Daoy (cell line): ENCODE results near the gene FAM110A. TPM values are rescaled to one million over a fixed set of nuclear protein-coding genes. Genes with fewer than 3 reads are reported as not detected.
"Not testable (repeated sequence)": the region's sequence is repeated elsewhere in the genome, so short reads cannot be mapped to it uniquely, and the experiment has no call there.

Experiments used
- DNase-seq: peaks from one replicate; pipeline ENCODE4 v3.0.0-alpha.2; 2015; ENCODE audit warnings: low read depth
- total RNA-seq: library from RNA; depleted of rRNA; stranded (reverse); fragments of >200 nt; shearing (Covaris generic); gene quantifications from 2 replicates; pipeline ENCODE4 v1.2.3, GENCODE V29; 2014; rRNA removed

FAM110A gene
- 3.8 and 4.3 TPM in 2 replicates for total RNA-seq

DNA sequence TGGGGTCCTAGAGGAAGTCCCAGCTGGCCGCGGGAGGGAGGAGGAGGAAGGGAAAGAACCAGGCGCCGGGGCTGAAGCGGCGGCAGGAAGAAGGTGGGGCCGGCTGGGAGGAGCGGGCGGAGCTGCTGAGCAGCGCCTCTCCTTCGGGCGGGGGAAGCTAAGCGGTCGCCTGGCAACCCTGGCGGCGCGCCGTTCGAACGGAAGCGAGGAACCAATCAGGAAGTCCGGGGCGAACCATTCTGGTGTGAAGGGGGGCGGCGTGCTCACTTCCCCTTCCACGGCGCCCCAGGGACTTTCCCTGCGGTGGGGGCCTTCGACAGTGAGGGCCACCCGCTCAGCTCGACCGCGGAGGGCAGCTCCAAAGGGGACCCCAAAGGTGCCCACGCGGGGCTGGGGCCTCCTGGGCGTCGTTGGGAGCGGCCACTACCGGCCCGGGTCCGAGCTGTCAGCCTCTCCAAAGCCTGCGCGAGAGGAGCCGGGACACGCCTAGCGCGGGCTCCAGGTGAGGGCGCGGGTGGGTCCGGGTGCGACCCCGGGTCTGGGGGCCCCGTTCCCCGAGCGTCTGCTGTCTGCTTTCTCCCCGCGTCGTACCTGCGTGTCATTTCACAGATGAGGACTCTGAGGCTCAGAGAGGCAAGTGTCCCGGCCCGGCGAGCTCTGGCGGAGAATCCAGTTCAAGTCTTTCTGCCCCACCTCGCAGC, at the start of gene FAM110A:
TSS of gene FAM110A (plus strand) at position 266 of the 701 bp plus-strand sequence. CDS start 11,090 bp downstream, outside the sequence.
- DNase-seq, result peak; percentile 97

DNA sequence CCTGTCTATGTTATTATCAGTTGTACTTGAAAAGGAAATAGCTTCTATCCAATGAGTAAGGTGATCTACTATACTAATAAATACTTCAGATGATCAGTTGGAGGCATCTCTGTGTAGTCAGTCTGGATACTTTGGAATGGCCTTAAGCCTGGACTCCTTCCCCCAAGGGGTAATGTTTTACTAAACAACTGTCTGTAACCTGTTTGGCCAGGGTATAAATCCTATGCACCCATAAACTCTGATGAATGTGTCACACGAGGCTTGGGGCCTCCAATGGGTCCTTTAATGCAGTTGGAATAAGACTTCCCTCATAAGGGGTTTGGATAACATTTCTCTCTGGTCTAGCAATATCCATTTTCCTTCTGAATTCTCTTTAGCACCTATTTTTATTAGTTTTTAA, 45.7 kb upstream of the FAM110A start:
- no peak for DNase-seq

DNA sequence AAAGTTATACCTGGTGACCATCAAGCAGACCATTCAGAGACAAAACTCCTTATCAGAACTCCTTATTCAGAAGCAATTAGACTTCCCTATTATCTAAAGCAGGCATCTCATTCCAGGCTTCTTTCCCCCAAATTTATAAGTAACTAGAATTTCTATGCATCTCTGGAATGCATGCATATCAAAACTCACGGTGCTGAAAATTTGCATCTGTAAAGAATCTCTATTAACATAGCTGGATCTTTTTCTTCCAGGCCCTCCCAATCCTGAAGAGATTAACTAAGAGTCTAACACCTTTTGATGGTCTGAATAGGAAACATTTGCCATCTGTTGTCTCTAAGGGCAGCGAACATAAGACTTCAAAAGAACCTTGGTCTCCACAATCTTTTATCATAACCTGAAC, 42.5 kb upstream of the FAM110A start:
- no peak for DNase-seq

DNA sequence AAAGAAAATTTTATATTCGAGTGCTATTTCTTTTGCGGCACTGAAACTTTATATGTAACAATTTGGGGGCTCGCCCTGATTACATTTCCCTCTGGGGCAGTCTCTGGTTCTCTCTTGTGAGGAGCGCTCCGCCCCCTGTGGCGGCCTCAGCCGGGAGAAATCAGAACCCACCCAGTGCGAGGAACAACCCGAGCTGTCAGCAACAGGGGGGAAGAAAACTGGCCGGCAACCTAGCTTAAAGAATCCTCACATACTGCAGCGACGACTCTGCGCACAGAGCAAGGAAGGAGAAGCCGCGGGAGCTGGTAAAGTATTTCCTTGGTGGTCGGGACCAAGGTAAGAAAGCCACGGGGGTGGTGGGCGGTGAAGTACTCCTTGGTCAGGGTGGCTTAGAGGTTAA, 41.3 kb upstream of the FAM110A start:
- no peak for DNase-seq

DNA sequence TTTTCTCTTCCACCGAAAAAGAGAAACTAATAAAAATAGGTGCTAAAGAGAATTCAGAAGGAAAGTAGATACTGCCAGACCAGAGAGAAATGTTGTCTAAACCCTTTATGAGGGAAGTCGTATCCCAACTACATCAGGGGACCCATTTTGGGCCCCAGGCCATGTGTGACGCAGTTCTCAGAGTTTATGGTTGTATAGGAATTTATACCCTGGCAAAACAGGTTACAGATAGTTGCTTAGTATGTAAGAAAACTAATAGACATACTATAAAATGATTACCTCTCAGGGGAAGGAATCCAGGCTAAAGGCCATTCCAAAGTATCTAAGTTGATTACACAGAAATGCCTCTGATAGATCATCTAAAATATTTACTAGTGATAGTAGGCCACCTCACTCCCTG, 36.6 kb upstream of the FAM110A start:
- no peak for DNase-seq

DNA sequence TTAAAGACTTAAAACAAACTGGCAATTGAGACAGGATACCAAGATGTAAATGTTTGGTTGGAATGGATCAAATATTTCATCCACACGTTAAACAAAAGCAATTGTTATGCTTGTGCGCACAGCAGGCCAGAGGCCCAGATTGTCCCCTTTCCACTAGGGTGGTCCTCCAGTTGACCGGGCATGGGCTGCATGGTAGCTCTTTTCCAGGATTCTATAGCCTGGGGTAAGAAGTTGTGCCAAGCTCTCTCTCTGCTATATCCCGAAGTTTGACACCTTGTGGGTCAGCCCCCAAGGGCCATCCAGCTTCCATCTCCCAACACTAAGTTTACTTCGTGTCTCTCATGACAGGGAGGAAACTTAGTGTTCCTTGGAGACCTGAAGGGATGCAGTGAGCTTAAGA, 34.8 kb upstream of the FAM110A start:
- not testable (repeated sequence) for DNase-seq

DNA sequence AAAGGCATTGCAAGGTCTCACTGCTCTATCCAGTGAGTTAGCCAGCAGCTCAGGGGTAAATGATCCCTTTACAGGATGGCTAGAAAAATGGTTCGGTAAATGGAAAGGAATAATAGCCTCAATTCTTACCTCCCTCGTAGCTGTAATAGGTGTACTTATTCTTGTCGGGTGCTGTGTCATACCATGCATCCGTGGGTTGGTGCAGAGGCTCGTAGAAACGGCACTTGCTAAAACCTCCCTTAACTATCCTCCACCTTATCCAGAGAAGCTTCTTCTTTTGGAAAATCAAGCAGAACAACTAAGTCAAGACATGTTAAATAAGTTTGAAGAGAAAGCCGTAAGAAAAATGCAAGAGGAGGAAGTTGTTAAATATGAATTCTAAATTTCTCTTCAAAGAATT, 33.5 kb upstream of the FAM110A start:
- DNase-seq, result not testable (repeated sequence)

DNA sequence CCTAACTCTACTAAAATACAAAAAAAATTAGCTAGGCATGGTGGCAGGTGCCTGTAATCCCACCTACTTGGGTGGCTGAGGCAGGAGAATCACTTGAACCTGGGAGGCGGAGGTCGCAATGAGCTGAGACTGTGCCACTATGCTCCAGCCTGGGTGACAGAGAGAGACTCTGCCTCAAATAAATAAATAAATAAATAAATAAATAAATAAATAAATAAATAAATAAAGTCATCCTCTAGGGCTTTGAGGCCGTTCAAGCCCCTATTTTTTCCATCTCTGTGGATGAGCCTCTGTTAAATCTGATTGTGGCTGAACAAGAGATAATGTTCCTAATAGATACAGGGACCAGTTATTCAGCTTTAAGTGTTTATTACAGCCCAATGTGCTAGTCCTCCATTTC, 31.8 kb upstream of the FAM110A start:
- DNase-seq, result no peak

DNA sequence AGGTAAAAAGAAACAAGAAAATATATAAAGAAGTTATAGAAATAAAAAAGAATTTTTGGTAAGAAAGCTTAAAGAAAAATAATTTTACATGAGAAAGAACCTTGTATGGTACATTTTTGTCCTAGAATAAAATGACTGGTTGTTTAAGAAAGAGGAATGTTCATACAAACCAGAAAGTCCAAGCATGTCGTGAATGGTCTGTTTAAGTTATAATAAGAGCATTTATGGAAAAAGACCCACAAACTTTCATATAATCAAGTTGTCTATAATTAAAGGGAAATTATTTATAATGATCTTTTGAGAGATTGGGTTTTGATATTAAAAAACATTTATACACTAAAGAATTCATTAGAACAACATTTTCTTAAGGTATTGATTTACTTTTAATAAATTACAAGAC, 27.8 kb upstream of the FAM110A start:
- DNase-seq, result no peak

DNA sequence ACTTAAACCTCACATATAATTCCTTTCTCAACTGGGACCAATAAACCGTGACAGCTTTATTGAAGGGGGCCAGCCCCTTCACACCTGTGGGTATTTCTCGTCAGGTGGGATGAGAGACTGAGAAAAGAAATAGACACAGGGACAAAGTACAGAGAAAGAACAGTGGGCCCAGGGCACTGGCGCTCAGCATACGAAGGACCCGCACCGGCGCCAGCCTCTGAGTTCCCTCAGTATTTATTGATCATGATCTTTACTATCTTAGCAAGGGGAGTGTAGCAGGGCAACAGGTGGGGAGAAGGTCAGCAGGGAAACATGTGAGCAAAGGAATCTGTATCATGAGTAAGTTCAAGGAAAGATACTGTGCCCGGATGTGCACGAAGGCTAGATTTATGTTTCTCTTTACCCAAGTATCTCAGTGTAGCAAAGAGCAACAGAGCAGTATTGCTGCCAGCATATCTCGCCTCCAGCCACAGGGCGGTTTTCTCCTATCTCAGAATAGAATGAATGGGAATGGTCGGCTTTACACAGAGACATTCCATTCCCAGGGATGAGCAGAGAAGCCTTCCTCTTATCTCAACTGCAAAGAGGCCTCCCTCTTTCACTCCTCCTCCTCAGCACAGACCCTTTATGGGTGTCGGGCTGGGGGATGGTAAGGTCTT, 21.6 kb upstream of the FAM110A start:
- not testable (repeated sequence) for DNase-seq

DNA sequence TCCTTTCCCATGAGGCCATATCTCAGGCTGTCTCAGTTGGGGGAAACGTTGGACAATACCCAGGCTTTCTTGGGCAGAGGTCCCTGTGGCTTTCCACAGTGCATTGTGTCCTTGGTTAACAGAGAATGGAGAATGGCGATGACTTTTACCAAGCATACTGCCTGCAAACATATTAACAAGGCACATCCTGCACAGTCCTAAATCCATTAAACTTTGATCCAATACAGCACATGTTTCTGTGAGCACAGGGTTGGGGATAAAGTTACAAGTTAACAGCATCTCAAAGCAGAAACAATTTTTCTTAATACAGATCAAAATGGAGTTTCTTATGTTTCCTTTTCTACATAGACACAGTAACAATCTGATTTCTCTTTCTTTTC, 21.1 kb upstream of the FAM110A start:
- not testable (repeated sequence) for DNase-seq

DNA sequence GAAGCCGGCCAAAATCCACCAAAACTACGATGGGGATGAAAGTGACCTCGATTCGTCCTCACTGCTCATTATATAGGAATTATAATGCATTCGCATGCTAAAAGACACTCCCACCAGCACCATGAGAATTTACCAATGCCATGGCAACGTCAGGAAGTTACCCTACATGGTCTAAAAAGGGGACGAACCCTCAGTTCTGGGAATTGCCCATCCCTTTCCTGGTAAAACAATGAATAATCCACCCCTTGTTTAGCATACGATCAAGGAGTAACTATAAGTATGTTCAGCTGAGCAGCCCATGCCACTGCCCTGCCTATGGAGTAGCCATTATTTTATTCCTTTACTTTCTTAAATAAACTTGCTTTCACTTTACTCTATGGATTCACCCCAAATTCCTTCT, 20.1 kb upstream of the FAM110A start:
- DNase-seq, result no peak

DNA sequence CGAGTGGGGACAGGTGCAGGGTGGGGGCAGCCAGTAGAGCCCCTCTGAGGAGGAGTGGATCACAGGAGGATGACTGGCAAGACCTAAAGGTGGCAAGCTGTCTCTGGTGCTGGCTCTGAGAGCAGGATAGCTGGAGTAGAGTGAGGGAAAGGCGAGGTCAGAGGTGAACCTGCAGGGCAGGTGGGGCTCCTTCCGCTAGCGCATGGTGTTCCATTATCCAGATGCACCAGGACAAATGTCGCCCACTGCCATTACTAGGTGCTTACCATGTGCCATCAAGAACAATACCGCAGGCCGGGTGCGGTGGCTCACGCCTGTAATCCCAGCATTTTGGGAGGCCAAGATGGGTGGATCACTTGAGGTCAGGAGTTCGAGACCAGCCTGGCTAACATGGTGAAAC, 18.3 kb upstream of the FAM110A start:
- DNase-seq, result no peak

DNA sequence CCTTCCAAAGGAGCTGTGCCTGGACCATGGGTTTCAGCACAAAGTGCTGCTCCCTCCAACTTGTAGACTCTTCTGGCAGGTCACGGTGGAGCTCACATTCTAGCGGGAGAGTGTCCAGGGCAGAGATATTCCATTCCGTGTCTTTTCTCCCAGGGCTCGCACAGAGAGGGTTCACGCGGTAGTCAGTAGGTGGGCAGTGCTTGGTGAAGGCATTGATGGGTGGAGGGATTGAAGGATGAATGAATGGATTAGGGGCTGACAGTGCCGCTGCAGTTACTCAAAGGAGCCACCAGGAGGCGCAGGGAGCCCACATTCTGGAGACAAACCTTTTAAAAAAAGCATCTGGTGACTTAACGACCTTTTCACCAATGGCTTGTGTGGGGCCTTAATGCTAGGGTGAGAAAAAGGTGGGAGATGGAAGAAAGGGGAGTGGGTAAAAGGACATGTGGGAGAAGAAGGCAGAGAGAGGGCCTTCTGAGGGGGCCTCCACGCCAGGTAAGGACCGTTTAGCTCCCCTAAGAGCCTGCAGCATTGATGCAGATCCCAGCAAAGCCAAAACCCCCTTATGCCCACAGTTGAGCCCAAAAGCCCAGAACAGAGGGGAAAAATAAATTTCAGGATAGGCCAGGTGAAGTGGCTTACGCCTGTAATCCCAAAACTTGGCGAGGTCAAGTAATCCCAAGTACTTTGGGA, 17.5 kb upstream of the FAM110A start:
- DNase-seq, result peak; percentile 72

DNA sequence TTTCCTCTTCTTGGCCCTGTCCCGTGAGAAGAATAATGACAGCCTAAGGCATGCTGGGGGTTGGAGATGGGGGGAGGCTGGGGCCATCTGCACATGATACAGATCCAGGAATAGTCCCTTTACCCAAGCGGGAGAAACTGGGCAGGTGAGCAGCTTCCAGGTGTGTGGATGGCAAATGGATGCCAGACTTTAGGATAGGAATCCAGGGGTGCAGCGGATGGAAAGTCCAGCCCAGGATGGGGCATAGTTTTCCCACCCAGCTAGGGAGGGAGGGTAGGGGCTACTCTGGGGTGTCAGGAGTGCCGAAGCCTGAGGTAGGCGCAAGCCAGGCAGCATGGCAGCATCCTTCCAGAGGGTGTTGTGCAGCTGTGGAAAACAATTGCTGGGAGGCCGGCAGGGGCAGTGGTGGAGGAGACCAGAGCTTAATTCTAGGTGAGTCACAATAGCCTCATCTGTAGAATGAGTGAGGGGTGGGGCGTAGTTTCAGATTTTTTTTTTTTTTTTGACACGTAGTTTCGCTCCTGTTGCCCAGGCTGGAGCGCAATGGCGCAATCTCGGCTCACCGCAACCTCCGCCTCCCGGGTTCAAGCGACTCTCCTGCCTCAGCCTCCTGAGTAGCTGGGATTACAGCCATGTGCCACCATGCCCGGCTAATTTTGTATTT, 15.4 kb upstream of the FAM110A start:
- peak; percentile 77 for DNase-seq

DNA sequence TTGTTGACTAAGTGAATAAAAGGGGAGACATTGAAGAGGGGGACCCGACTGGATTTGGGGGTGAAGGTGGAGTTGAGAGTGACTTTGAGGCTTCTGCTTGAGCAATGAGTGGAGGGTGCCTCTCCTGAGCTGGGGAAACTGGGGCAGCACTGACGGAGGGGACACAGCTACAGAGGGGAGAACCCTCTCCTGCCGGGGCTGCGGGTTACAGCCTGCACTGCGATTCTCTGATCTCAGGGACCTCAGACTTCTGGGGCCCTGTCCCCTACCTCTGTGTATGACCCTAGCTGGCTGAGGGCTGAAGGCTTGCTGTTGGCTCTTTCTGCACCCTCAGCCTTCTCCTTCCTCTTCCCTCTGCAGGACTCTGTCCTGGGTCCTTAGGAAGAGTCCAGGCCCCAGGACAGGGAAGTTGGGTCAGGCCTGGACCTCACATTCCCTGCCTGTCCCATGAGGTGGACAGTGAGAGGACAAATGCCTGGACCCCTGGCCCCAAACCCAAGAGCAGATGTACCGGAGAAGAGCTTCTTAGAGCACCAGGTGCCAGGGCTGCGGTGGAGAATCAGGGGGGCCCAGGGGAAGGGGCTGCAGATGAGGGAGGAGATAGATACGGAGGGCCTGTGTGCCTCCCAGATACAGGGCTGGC, 13.7 kb upstream of the FAM110A start:
- no peak for DNase-seq

DNA sequence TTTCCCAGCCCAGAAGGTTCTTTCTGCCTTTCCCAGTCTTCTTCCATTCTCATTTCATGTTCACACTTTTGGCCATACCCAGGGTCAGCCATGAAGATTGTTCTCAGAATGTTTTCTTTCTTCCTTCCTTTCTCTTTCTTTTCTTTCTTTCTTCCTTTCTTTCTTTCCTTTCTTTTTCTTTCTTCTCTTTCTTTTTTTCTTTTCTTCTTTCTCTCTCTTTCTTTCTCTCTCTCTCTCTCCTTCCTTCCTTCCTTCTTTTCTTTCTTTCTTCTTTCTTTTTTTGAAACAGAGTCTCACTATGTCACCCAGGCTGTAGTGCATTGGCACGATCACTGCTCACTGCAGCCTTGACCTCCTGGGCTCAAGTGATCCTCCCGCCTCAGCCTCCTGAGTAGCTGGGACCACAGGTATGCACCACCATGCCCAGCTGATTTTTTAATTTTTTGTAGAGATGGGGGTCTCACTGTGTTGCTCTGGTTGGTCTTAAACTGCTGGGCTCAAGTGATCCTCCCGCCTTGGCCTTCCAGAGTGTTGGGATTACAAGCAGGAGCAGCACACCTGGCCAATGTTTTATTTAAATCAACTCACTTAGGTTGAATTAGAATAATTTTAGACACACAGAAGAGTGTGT, 13.1 kb upstream of the FAM110A start:
- no peak for DNase-seq

DNA sequence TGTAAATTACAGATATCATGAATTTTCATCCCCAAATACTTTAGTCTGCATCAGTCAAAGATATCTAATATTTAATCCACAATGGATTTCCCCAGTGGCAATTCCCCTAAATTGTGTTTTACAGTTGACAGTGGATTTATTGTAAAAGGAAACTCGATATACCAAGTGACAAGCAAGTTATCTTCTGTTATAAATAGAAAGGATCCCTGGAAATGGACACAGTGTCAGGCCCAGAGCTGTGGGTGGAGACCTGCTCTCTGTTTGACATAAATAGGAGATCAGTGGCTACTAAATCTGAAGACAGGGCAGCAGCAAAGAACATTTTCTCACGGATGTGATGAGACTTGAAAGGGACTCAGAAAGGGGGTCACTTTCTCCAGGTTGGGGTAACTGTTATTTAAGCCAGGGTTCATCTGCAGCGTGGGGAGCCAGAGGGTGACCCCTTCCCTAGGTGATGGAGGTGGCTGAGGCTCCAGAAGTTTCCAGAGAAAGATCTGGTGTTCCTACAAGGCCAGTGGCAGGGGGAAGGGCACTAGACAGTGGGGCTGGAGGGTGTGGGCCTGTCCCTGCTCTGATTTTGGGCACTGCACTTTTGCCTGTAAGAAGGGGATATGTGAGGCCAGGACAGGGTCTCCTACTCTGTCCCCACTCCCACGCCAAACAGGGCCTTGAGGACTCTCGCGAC, 12.3 kb upstream of the FAM110A start:
- no peak for DNase-seq

DNA sequence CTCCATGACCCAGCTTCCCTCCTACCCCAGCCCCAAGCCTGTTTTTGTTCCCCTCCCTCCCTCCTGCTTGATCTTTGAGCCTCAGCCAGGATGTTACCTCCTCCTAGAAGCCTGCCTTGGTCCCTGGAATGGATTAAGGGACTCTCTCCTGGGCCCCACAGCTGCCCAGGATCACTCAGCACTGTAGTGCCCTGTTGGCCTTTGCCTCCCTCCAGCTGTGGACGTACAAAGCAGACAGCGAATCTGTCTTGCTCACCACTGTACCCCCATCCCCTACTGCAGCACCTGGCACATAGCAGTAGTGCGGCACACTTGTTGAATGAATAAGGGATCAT, 11.8 kb upstream of the FAM110A start:
- DNase-seq, result no peak

DNA sequence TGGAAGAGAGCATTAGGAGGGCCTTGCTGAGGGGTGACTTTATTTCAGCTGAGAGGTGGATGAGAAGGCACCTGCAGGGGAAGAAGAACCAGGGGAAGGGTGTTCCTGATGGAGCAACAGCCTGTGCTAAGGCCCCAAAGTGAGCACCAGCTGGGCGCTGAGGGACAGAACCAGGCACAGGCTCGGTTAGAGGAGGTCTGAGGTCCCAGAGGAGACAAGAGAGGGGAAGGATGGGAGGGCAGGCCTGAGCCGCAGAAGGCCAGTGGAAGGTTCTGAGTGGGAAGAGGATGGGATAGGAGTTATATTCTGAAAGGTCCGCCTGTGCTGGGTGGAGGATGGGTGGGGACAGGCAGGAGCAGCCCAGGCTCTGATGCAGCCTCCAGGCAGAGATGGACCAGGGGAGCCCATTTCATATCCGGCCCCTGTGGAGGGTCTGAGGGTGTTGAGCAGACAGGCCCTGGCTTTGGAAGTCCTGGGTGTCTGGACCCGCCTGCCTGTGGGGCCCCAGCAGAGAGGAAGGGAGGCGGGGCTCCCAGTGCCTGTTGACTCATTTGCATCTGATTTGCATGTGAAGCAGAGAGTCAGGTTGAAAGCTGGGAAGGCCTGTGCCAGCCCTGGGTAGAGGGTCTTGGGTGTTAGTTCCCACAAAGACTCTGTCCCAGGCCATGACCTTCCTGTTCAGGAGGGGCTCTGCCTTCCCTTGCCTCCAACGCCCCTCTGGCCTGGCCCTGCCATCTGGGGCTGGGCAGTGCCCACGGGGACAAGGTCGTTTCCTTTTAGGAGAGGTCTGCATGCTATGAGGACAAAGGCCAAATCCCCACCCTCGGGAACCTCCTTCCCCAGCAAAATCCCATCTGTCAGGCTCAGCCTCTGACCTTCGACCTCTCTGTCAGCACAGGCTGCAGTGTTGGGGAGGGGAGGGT, 10.6 kb upstream of the FAM110A start:
- no peak for DNase-seq
